Left lung (tissue), 10 donors: ENCODE measurements around the gene INPP5D. TPM values are rescaled to one million over a fixed set of nuclear protein-coding genes. Genes with fewer than 3 reads are reported as not detected.
"Not testable (repeated sequence)": the region's sequence is repeated elsewhere in the genome, so short reads cannot be mapped to it uniquely, and the experiment has no call there.

ENCODE experiments used
- ATAC-seq: fragments of 200-7000 bp; cut with Tn5 transposase; one replicate; pipeline ENCODE4 v1.9.1; 2020; ENCODE audit warnings: moderate library complexity
- DNase-seq, 4 donors: peaks; one replicate each; pipeline ENCODE4 v3.0.0-alpha.2; 2013 to 2020
- H3K27ac ChIP-seq, 2 donors: fragments of 200-600 bp; sonication (generic) in 1 of 2; one replicate each; pipeline versions ENCODE4 v1.5.0 to v1.8.0; 2020 to 2021
- H3K27me3 ChIP-seq, 2 donors: fragments of 200-600 bp; sonication (generic) in 1 of 2; one replicate each; pipeline versions ENCODE4 v1.5.0 to v1.8.0; 2020 to 2021
- H3K36me3 ChIP-seq, 2 donors: fragments of 200-600 bp; sonication (generic) in 1 of 2; one replicate each; pipeline versions ENCODE4 v1.5.0 to v1.8.0; 2020 to 2021
- H3K4me1 ChIP-seq, 2 donors: fragments of 200-600 bp; one replicate each; pipeline ENCODE4 v1.8.0; 2021
- H3K4me3 ChIP-seq, 2 donors: fragments of 200-600 bp; sonication (generic) in 1 of 2; one replicate each; pipeline versions ENCODE4 v1.5.0 to v1.8.0; 2020 to 2021; ENCODE audit warnings: mild to moderate bottlenecking in 1 of 2
- H3K9me3 ChIP-seq, 2 donors: fragments of 200-600 bp; sonication (generic) in 1 of 2; one replicate each; pipeline versions ENCODE4 v1.5.0 to v1.8.0; 2020 to 2021
- intact Hi-C, 2 donors: fragments of 100-400 bp; cut with DNase I; formaldehyde crosslinking; loops; one replicate each; pipeline versions ENCODE4 v1.11.2 to v1.14.2; 2022
- polyA plus RNA-seq, 6 donors: library from polyadenylated mRNA; unstranded; fragments of 120-200 nt; gene quantifications; one replicate each; pipeline ENCODE4 v1.2.1, GENCODE V29; 2013; ENCODE audit not compliant: insufficient read length in 6 of 6
- total RNA-seq, 2 donors: library from RNA; stranded (reverse); fragmentation: NEBNext Ultra II Directional; extraction: Animal tissue kit (Norgen Biotek cat#: 25700); gene quantifications; one replicate each; pipeline ENCODE4 v1.2.1, GENCODE V29; 2021
- TF ChIP-seq, protein P1 (sequence below), 2 donors: fragments of 200-600 bp; sonication (generic) in 1 of 2; IDR thresholded peaks; one replicate each; pipeline versions ENCODE4 v1.5.0 to v1.8.0; 2021; ENCODE audit warnings: antibody characterized with exemption in 2 of 2
- donor health status: DM: no; HTN: yes; CAD: no.
- donor health status: DM: no; HTN: no; CAD: no.

Gene INPP5D
- total and polyA plus RNA-seq, 8 donors: 10.8 to 40.5 (median 15.0) TPM

DNA sequence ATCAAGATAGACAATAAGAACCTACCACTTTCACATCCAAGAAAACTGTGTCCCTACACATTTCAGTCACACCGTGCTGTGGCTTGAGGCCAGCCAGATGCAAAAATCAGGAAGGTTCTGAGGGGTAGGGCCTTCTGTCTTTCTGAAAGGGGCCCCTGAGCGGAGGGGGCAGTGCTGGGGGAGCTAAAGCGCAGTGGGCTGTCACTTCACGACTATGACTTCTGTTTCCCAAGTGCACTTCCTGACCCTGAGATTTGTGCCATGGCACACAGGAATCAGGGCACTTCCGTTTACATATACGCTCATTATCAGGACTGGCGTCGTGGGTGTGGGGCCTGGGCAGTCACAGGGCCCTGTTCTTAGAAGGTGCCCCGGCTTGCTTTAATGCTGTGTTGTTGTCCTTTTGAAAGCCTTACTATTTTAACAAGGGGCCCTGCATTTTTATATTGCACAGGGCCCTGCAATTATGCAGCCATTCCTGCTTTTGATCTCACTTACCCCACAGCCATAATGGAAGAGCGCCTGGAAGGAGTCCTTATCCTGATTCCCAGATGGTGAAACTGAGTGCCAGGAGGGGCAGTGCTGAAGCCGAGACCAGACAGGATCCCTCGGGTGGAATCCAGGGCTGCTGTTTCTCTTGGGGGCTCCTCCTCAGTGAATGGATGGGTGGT is 47.7 kb upstream of the INPP5D start:
- no peak overlapping the region for H3K4me3 ChIP-seq
- H3K27ac ChIP-seq: no peak overlapping the region
- H3K36me3 ChIP-seq: no peaks in the 10 kb centered on the region
- no peaks in the 10 kb centered on the region for H3K27me3 ChIP-seq
- H3K9me3 ChIP-seq: no peaks in the 10 kb centered on the region
- TF ChIP-seq, protein P1, sequence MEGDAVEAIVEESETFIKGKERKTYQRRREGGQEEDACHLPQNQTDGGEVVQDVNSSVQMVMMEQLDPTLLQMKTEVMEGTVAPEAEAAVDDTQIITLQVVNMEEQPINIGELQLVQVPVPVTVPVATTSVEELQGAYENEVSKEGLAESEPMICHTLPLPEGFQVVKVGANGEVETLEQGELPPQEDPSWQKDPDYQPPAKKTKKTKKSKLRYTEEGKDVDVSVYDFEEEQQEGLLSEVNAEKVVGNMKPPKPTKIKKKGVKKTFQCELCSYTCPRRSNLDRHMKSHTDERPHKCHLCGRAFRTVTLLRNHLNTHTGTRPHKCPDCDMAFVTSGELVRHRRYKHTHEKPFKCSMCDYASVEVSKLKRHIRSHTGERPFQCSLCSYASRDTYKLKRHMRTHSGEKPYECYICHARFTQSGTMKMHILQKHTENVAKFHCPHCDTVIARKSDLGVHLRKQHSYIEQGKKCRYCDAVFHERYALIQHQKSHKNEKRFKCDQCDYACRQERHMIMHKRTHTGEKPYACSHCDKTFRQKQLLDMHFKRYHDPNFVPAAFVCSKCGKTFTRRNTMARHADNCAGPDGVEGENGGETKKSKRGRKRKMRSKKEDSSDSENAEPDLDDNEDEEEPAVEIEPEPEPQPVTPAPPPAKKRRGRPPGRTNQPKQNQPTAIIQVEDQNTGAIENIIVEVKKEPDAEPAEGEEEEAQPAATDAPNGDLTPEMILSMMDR (IDR thresholded peaks at IDR 0.05): no peak
- ATAC-seq (peak; percentile 25), DNase-seq (no peak)
- H3K4me1 ChIP-seq: no peaks in the 10 kb centered on the region
- intact Hi-C loops: no loop called here

DNA sequence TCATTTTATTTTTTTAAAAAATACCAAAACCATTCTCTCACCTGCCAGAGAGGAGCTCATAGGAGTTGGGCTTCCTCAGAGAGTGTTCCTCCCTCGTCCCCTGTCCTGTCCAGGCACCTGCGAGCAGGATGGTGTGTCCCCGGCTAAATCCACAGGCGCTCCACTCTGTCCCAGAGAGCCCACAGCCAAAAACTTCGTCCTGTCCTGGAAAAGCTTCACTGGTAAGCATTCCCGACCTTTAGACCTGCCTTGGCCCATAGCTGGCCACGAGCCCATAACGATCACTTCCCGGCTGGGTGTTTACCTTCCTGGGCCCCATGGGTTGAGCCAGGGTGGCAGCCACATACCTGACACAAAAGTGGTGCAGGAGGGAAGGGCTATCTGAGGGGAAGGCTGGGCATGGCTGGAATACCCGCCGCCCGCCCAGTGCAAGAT is 47.1 kb upstream of the INPP5D start, which contains the start of gene NGEF:
TSS of gene NGEF (minus strand) at position 230 of the 435 bp plus-strand sequence. CDS start 38,366 bp downstream, outside the sequence.
- H3K4me3 ChIP-seq: no peak within 1 kb of the TSS
- no peaks in the 10 kb centered on the region for H3K27me3 ChIP-seq
- no peak within 1 kb of the TSS for H3K27ac ChIP-seq
- no peaks in the 10 kb centered on the region for H3K4me1 ChIP-seq
- TF ChIP-seq, protein P1 (IDR thresholded peaks at IDR 0.05): no peak
- H3K36me3 ChIP-seq: no peaks in the 10 kb centered on the region
- no peak for DNase-seq
- H3K9me3 ChIP-seq: no peaks in the 10 kb centered on the region
- intact Hi-C loops: no loop called here
- no peak for ATAC-seq

DNA sequence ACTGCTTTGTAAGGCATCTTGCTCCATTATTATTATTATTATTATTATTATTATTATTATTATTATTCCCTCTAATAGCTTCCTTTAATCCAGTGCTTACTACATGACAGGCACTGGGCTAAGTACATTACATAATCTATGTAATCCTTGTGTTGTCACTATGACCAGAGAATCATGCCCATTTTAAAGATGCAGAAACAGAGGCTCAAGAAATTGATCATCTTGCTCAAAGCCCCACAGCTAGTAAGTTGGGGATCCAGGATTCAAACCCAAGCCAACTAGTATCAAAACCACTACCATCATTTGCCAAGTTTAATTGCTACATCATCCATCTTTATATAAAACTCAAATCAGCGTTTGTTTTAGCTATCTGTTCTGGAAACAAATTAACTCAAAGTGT is 46.5 kb upstream of the INPP5D start:
- Histone ChIP-seq H3K27me3 (no peaks in the 10 kb centered on the region), H3K4me3 (no peak overlapping the region), H3K4me1 (no peaks in the 10 kb centered on the region), H3K27ac (no peak overlapping the region), H3K36me3 (no peaks in the 10 kb centered on the region), H3K9me3 (no peaks in the 10 kb centered on the region)
- ATAC-seq: no peak
- no peak for DNase-seq
- TF ChIP-seq, protein P1 (IDR thresholded peaks at IDR 0.05): no peak
- intact Hi-C loops: no loop called here

DNA sequence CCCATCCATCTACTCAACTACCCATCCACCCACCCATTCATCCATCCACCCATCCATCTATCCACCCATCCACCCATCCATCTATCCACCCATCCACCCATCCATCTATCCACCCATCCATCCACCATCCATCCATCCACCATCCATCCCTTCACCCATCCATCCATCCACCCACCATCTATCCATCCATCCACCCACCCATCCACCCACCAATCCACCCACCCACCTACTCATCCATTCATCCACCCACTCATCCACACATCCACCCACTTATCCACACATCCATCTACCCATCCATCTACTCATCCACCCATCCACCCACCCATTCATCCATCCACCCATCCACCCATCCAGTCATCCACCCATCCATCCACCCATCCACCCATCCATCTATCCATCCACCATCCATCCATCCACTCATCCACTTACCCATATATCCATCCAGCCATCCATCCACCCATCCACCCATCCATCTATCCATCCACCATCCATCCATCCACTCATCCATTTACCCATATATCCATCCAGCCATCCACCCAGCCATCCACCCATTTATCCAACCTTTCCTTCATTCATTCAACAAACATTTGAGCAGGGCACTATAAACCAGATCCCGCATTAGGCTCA is 45.0 kb upstream of the INPP5D start:
- intact Hi-C loops: no loop called here
- Histone ChIP-seq H3K9me3 (no peaks in the 10 kb centered on the region), H3K27me3 (no peaks in the 10 kb centered on the region), H3K4me3 (no peak overlapping the region), H3K36me3 (no peaks in the 10 kb centered on the region), H3K27ac (no peak overlapping the region), H3K4me1 (no peaks in the 10 kb centered on the region)
- ATAC-seq: no peak
- TF ChIP-seq, protein P1 (IDR thresholded peaks at IDR 0.05): no peak
- no peak for DNase-seq

DNA sequence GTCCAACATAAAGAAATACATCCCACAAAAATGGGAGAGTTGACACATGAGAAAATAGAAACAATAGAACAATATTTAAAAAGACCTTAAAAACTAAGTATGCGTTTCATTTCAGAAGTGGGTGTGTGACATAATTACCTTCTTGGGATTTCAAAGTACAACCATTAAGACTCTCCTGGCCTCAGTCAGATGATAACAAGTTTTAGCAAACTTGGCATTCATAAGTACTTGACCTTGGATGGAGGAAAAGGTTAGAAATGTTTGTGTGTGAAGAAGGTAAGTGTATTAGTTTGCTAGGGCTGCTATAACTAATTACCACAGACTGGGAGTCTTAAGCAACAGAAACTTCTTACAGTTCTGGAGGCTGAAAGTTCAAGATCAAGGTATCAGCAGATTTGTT is 42.2 kb upstream of the INPP5D start:
- intact Hi-C loops: no loop called here
- no peaks in the 10 kb centered on the region for H3K9me3 ChIP-seq
- H3K36me3 ChIP-seq: no peaks in the 10 kb centered on the region
- no peak overlapping the region for H3K27ac ChIP-seq
- ATAC-seq (no peak), DNase-seq (no peak)
- TF ChIP-seq, protein P1 (IDR thresholded peaks at IDR 0.05): no peak
- no peaks in the 10 kb centered on the region for H3K4me1 ChIP-seq
- H3K4me3 ChIP-seq: no peak overlapping the region
- no peaks in the 10 kb centered on the region for H3K27me3 ChIP-seq

DNA sequence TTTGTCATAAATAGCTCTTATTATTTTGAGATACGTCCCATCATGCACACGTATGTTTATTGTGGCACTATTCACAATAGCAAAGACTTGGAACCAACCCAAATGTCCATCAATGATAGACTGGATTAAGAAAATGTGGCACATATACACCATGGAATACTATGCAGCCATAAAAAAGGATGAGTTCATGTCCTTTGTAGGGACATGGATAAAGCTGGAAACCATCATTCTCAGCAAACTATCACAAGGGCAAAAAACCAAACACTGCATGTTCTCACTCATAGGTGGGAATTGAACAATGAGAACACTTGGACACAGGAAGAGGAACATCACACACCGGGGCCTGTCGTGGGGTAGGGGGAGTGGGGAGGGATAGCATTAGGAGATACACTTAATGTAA is 40.5 kb upstream of the INPP5D start:
- H3K4me1 ChIP-seq, DNase-seq, intact Hi-C loops, H3K4me3 ChIP-seq, H3K27ac ChIP-seq, H3K27me3 ChIP-seq, H3K9me3 ChIP-seq, H3K36me3 ChIP-seq, ATAC-seq: not testable (repeated sequence)
